Measurements from ENCODE around the gene LETMD1.
A peak's percentile ranks its signal among the peaks of the same experiment; 100 is the strongest.

LETMD1 gene

DNA sequence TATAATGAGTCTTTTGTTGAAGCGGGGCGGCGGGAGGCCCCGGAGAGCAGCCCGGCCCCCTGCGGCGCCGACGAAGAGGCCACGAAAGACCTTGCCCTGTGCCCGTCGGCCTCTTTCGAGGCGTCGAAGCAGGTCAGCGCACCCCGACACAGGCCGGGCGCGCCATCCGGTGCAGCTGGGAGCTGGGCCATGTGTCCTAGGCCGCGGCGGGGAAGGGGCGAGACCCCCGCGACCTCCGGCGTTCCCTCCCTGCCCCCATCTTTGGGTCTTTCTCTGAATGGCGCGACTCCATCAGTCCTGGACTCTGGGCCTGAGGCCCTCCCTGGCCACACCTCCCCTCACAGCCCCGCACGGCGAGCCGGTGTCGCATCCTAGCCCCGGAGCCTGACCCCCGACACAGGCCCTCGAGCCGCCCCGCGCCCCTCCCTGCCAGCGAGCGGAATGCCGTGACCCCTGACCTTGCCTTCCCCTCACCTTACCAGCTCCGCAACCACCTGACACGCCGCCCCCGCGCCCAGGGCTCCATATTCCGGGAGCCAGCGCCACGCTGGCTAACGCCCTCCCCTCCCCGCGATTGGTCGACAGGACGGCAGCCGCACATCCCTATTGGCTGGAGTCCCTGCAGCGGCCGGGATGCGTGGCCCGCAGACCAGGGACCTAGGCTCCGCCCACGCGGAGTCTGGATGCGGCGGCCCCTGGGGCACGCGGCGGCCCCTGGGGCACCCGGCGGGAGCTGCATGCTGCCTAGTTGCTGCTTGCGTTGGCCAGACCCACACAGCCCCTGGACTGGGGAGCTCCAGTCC is 22.1 kb upstream of the LETMD1 start, which contains the start of gene SLC11A2:
Gene SLC11A2, minus strand, starts transcription at position 549 of the 803 bp plus-strand sequence. CDS start 15,656 bp downstream, outside the sequence.
- peak; percentile 85 for DNase-seq

DNA sequence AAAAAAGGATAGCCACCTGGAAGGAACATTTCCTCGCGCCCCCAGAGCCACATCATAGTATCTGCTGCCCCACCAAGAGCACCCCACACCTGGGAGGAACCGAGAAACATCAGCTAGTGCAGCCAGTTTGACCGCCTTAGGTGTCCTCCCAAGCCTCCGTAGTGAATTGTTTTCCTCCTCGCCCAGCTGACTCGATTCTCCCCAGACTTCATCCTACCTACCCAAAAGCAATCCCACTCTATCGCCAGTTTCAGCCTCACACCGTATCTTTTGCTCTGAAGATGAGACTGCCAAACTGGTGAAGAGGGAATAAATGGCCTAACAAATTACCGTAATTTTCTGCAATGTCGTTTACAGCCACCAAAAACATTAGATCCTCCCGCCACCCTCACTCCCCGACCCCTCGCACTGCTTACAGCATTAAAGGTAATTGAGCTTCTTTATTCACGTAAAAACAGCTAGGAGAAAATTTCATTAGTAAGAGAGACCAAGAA is 20.7 kb upstream of the LETMD1 start:
- DNase-seq = no peak

- peak; percentile 28 for DNase-seq
These were observed 19.9 kb upstream of the LETMD1 start for GRCh38 chr12:51028126-51028812.

DNA sequence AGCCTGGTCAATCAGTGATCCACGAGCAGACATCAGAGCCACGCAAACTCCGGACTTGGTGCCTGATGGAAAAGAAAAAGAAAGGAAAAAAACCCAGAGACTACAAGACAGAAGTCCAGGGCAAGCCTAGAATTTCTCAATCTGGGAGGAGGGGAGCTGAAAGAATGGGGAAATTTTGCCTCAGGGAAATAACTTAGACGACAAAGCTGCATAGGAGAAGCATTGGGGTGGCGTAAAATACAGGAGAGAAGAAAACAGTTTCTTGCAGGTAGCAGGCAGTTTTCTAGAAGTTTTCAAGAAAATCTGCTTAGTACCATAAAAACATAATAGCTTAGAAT is 19.3 kb upstream of the LETMD1 start:
- no peak for DNase-seq

GRCh38 chr12:51033048-51033447 is 15.1 kb upstream of the LETMD1 start:
- no peak for DNase-seq

DNA sequence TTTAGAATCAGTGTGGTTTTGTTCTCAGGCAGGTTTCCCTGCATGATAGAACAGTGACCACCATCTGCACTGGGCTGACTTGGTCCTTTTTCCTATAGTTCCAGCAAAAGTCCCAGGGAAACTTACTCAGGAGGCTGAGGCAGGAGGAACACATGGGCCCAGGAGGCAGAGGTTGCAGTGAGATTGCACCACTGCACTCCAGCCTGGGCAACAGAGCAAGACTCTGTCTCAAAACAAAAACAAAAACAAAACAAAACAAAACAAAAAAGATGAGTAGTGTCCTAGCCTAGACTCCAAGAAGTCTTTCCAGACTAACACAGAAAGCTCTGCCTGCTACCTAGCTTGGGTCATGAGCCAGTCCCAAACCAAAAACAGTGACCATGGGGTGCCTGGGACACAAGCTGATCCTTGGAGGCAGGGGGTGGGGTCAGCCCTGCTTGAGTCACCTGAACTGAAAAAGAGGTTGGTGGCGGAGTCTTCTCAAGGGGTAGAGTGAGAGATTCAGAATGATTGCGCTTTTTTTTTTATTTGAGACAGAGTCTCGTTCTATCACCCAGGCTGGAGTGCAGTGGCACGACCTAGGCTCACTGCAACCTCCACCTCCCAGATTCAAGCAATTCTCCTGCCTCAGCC is 14.6 kb upstream of the LETMD1 start:
- no peak for DNase-seq

- no peak for DNase-seq
These were observed 11.8 kb upstream of the LETMD1 start for GRCh38 chr12:51036279-51036678.

DNA sequence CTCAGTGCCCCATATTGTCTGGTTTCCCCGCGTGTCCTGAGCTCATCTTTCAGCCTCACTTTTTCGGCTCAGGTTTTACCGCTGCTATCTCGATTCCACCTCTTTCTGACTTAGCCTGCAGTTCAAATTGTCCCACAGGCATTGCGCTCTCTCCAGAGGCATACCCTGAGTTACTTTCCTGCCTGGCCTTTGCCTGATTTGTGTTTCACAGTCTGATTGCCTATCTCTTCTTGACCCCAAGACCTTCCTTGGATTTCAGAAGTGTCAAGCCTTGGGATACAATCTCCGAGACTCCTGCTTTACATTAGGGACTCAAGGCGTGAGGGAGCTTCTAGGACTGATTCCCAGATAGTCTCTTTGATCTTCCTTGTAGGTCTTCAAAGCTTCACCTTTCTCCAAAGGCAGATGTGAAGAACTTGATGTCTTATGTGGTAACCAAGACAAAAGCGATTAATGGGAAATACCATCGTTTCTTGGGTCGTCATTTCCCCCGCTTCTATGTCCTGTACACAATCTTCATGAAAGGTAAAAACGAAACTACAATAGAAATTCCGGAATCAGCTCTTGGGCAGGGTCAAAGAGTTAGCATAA is 629 bp downstream of the LETMD1 start:
- DNase-seq = no peak

- DNase-seq = no peak
These were observed 1.4 kb downstream of the LETMD1 start for GRCh38 chr12:51049525-51049924.

- no peak for DNase-seq
These were observed 3.7 kb downstream of the LETMD1 start for GRCh38 chr12:51051787-51052186.

DNA sequence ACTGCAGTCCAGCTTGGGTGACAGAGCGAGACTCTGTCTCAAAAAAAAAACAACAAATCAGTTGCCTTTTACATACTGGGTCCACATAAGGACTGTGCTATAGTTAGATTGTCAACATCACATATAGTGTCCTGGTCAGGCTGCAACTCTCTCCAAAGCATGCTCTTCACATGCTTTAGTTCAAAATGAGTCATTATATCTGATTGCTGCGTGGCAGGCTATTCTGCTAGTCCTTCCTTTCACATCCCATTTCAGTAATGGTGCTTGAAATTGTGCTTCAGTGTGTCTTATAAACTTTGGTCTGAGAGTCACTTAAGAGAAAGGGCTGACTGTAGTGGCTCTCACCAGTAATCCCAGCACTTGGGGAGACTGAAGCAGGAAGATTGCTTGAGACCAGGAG is 6.9 kb downstream of the LETMD1 start:
- DNase-seq = no peak

- no peak for DNase-seq
These were observed 8.1 kb downstream of the LETMD1 start for GRCh38 chr12:51056242-51056641.

DNA sequence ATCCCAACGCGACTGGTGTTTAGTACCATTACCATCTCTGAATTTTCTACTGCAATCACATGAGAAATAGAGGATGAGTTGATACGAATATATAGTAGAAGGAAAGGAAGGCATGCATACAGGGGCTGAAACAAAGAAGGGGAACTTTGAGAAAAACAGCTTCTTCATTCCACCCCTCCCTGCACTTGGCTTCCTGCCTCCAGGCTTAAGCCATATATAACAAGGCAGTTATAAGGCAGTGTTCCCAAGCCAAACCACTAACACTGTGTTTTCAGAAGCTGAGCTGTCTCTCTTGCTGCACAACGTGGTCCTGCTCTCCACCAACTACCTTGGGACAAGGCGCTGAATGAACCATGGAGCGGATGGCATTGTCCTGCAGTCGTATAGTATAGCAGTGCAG is 11.0 kb downstream of the LETMD1 start:
- DNase-seq = no peak

DNA sequence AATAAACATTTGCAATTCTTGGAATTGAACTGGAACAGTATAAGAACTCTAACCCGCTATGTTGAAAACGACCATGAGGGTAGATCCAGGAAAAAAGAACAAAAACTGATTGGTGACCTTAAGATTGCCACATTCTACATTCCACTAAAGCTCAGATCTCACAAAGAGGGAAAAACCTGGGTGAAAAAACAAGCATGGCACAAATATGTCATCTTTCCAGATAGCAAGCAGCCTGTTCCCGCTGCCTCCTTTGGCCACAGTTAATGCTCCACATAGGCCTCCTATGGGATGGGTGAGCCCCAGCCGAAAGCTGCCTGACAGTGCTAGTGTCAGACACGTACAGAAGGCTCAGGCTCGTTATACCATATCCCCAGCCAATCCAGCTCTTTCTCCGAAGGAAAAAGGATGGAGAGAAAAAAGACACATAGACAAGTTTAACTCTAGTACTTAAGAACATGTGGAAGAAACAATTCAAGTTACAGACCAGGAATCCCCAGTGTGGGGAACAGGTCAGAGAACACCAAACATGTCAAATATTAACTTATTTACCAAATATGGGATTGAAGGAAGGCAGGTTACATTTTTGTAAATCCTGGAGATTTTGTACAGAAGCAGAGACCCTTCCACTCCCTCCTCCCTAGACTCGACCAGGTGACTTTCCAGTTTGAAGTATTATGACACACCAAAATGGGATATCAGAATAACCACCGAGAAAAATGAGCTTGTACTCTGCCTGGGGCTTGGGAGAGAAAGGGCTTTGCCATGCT is 14.7 kb downstream of the LETMD1 start:
- no peak for DNase-seq

GRCh38 chr12:51065530-51065929 is 17.4 kb downstream of the LETMD1 start:
- DNase-seq = no peak

DNA sequence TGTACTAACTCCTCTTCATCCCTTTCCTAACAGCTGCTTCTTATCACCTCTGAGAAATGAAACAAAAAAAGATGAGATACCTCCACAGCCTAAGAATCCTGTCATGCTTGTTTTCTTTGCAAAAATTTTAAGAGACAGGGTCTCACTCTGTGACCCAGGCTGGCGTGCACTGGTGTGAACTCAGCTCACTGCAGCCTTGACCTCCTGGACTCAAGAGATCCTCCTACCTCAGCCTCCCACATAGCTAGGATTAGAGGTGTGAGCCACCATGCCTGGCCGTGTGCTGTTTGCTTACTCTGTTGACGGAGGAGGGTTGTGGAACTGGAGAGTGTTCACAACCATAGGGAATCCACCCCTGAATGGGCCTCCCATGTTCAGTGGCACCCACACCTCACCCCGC is 19.1 kb downstream of the LETMD1 start:
- no peak for DNase-seq

DNA sequence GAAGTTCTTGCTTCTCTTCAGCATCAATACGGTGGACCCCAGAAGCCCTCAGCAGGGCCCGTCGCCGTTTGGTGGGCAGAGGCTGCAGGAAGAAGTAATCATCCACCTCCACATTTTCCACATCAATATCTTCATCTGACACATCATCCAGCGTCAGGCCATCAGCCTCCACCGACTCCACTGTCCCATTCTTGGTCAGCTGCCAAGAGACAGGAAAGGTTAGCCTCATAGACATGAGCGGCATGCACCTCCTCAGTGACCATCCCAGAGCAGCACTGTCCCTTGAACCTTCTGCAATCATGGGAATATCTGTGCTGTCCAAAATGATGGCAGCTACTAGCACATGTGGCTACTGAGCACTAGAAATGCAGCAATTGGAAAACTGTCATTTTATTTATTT is 19.6 kb downstream of the LETMD1 start:
- no peak for DNase-seq

- no peak for DNase-seq
These were observed 21.9 kb downstream of the LETMD1 start for GRCh38 chr12:51070004-51070403.

DNA sequence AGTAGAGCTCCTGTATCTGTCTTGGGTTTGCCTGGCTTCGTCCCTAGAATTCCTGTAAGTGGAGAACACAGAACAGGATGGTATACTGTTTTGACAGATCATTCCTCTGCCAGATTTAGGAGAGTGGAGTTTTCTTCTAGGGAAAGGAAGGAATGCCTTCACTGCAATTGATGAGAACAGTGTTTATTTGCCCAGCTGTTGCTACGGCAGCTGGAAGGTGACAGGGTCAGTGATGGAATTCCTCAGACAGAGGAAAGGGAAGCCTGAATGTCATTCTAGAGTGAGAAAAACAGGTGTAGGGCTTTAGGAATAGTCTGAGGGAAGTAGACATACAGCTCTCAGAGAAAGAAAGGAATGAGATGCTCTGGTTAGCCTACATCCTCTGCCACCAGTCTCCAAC is 23.5 kb downstream of the LETMD1 start:
- DNase-seq = no peak

- no peak for DNase-seq
These were observed 27.3 kb downstream of the LETMD1 start for GRCh38 chr12:51075390-51075789.

DNA sequence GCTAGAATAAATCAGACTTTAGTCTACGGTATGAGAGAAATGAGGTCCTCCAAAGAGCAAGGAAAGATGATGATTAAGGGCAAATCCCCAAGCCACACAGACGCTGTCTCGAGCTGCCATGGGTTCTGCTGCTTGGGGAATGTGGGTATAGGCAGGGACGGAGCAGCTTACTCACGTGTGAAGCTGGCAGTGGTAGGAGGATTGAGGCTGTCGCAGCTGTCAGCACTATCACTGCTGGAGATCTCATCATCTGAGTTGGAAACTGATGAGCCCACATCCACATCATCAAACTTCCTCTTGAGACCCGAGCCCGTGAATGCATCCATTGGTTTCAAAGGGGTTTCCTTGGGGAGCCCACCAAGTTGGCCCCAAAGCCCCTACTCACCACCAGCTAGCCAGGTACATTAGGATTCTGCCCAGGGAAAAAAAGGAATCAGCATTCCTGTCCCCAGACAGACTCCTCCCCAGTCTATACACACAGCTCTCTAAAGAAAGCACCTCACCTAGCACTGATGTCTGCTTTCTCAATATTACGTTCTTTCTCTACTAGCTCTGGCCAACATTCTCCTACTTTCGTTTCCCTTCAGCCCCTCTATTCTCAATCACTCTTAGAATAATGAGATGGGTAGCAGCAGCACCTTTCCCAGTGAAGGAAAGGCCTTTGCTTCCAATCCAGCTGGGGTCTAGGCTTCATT is 28.3 kb downstream of the LETMD1 start:
- no peak for DNase-seq

- DNase-seq = no peak
These were observed 29.8 kb downstream of the LETMD1 start for GRCh38 chr12:51077930-51078329.
